Left cardiac atrium (tissue), 4 donors: Measurements from ENCODE around the gene ZRANB1. TPM values are rescaled to one million over a fixed set of nuclear protein-coding genes. Genes with fewer than 3 reads are reported as not detected.
"Not testable (repeated sequence)": the region's sequence is repeated elsewhere in the genome, so short reads cannot be mapped to it uniquely, and the experiment has no call there.

Experiments
- ATAC-seq, 2 donors: fragments of 200-7000 bp; cut with Tn5 transposase; one replicate each; pipeline ENCODE4 v1.9.1; 2020; ENCODE audit warnings: mild to moderate bottlenecking in 2 of 2, moderate library complexity in 2 of 2
- DNase-seq: peaks from one replicate; pipeline ENCODE4 v3.0.0-alpha.2; 2020
- intact Hi-C, 2 donors: fragments of 100-400 bp; cut with DNase I; formaldehyde crosslinking; loops; one replicate each; pipeline versions ENCODE4 v1.14.1 to v1.15.1; 2022 to 2023
- long read RNA-seq: library from polyadenylated mRNA; unstranded; transcript quantifications from one replicate; pipeline ENCODE4 v2.0.0, GENCODE V29; 2021
- total RNA-seq, 2 donors: library from RNA; stranded (reverse); fragmentation: NEBNext Ultra II Directional; extraction: Animal tissue kit (Norgen Biotek cat#: 25700); gene quantifications; one replicate each; pipeline ENCODE4 v1.2.1, GENCODE V29; 2021
- donor health status: DM: no; HTN: yes; CAD: no.
- donor health status: DM: no; HTN: yes; CAD: no; lungs with severe emphysema.
- donor health status: DM: yes; HTN: yes; CAD: no.
- donor health status: Dilated cardiomyopathy.

ZRANB1 gene
- total RNA-seq = 10 to 100 TPM; 22.9 to 25.7 TPM
- long read RNA-seq, partial matches to known transcripts = 2 of 11 reads
- long read RNA-seq, other reads (novel, unspliced or antisense) = 9 of 11 reads

- intact Hi-C loops = no loop called here
- no peak for ATAC-seq
- no peak for DNase-seq
Measured at GRCh38 chr10:124941823-124942222, at the start of gene ZRANB1. TSS of gene ZRANB1 (plus strand) at chr10:124942123. CDS start at chr10:124942494, 371 bp downstream.

GRCh38 chr10:124892905-124893304 lies 49.0 kb upstream of the ZRANB1 start:
- DNase-seq = no peak

GRCh38 chr10:124894569-124895215 lies 47.2 kb upstream of the ZRANB1 start:
- DNase-seq (no peak), ATAC-seq (no peak)
- intact Hi-C loops = no loop called here

More at GRCh38 chr10:124892905-124893304, 49.0 kb upstream of the ZRANB1 start:
- intact Hi-C loops = no loop called here
- no peak for ATAC-seq

- intact Hi-C loops = no loop called here
- no peak for DNase-seq
- ATAC-seq = no peak
Measured at GRCh38 chr10:124896751-124897150, 45.2 kb upstream of the ZRANB1 start.

- DNase-seq (no peak), ATAC-seq (no peak)
- intact Hi-C loops = no loop called here
Measured at GRCh38 chr10:124898471-124898870, 43.5 kb upstream of the ZRANB1 start.

GRCh38 chr10:124899151-124899550 lies 42.8 kb upstream of the ZRANB1 start:
- ATAC-seq (no peak), DNase-seq (no peak)
- intact Hi-C loops = no loop called here

GRCh38 chr10:124902462-124902861 lies 39.5 kb upstream of the ZRANB1 start:
- ATAC-seq = no peak
- no peak for DNase-seq
- intact Hi-C loops = no loop called here

- no peak for DNase-seq
- intact Hi-C loops = no loop called here
- ATAC-seq = peak in 1 of 2 donors; percentile 85
Measured at GRCh38 chr10:124903111-124903510, 38.8 kb upstream of the ZRANB1 start.

- intact Hi-C loops = no loop called here
- DNase-seq = no peak
- ATAC-seq = no peak
Measured at GRCh38 chr10:124904796-124905195, 37.1 kb upstream of the ZRANB1 start.

- ATAC-seq (no peak), DNase-seq (no peak)
- intact Hi-C loops = no loop called here
Measured at GRCh38 chr10:124906551-124907001, 35.3 kb upstream of the ZRANB1 start.

GRCh38 chr10:124909563-124909962 lies 32.4 kb upstream of the ZRANB1 start:
- ATAC-seq = no peak
- no peak for DNase-seq
- intact Hi-C loops = no loop called here

- ATAC-seq (peak; percentile 13 to 45), DNase-seq (no peak)
- intact Hi-C loops = no loop called here
Measured at GRCh38 chr10:124911124-124912067, 30.5 kb upstream of the ZRANB1 start.

- no peak for DNase-seq
- ATAC-seq = no peak
- intact Hi-C loops = no loop called here
Measured at GRCh38 chr10:124912101-124912886, 29.6 kb upstream of the ZRANB1 start.

GRCh38 chr10:124913167-124913566 lies 28.8 kb upstream of the ZRANB1 start:
- intact Hi-C loops = no loop called here
- ATAC-seq (no peak), DNase-seq (no peak)

GRCh38 chr10:124914398-124914797 lies 27.5 kb upstream of the ZRANB1 start:
- intact Hi-C loops, ATAC-seq, DNase-seq: not testable (repeated sequence)

- intact Hi-C loops = no loop called here
- DNase-seq (no peak), ATAC-seq (peak in 1 of 2 donors; percentile 21)
Measured at GRCh38 chr10:124916098-124916584, 25.8 kb upstream of the ZRANB1 start.

GRCh38 chr10:124916585-124917427 lies 25.1 kb upstream of the ZRANB1 start:
- peak; percentile 98 for ATAC-seq
- peak; percentile 99 for DNase-seq
- intact Hi-C loops = no loop called here
